T-helper 1 cell (primary cell): ENCODE data around the gene MYOZ3.
A peak's percentile ranks its signal among the peaks of the same experiment; 100 is the strongest.

Experiments used
- DNase-seq, 5 donors: peaks; one replicate each; pipeline ENCODE4 v3.0.0-alpha.2; 2012 to 2020

Gene MYOZ3

GRCh38 chr5:150660108-150660831 lies 781 bp upstream of the MYOZ3 start:
- no peak for DNase-seq

- DNase-seq = no peak
Measured at GRCh38 chr5:150661821-150662596, 958 bp downstream of the MYOZ3 start.

- DNase-seq = no peak
Measured at GRCh38 chr5:150662731-150663516, 1.9 kb downstream of the MYOZ3 start.

- no peak for DNase-seq
Measured at GRCh38 chr5:150663936-150664335, 2.9 kb downstream of the MYOZ3 start.

GRCh38 chr5:150665044-150665443 lies 4.0 kb downstream of the MYOZ3 start:
- DNase-seq = no peak

- DNase-seq = no peak
Measured at GRCh38 chr5:150670275-150670947, 9.4 kb downstream of the MYOZ3 start.

GRCh38 chr5:150670948-150671310 lies 9.9 kb downstream of the MYOZ3 start:
- DNase-seq = no peak

GRCh38 chr5:150671509-150672236 lies 10.6 kb downstream of the MYOZ3 start:
- no peak for DNase-seq

- DNase-seq = peak in 2 of 5 donors; percentile 3 to 18
Measured at GRCh38 chr5:150672237-150672883, 11.3 kb downstream of the MYOZ3 start.

- no peak for DNase-seq
Measured at GRCh38 chr5:150672884-150673275, 11.8 kb downstream of the MYOZ3 start.

- DNase-seq = no peak
Measured at GRCh38 chr5:150674341-150674821, 13.3 kb downstream of the MYOZ3 start.

GRCh38 chr5:150675069-150675468 lies 14.0 kb downstream of the MYOZ3 start:
- DNase-seq = no peak

GRCh38 chr5:150676578-150676977 lies 15.5 kb downstream of the MYOZ3 start:
- no peak for DNase-seq

GRCh38 chr5:150689120-150689519 lies 28.1 kb downstream of the MYOZ3 start:
- no peak for DNase-seq

- no peak for DNase-seq
Measured at GRCh38 chr5:150690760-150691159, 29.7 kb downstream of the MYOZ3 start.

GRCh38 chr5:150692276-150692675 lies 31.2 kb downstream of the MYOZ3 start:
- DNase-seq = no peak

- DNase-seq = no peak
Measured at GRCh38 chr5:150694612-150695011, 33.6 kb downstream of the MYOZ3 start.

- DNase-seq = no peak
Measured at GRCh38 chr5:150700246-150700593, 39.2 kb downstream of the MYOZ3 start.

- DNase-seq = peak; percentile 80 to 92 (median 88)
Measured at GRCh38 chr5:150700594-150701377, 39.7 kb downstream of the MYOZ3 start, which contains the start of gene RBM22. Gene RBM22, minus strand, starts transcription at chr5:150701062. Its CDS starts 77 bp downstream, at chr5:150700985.

GRCh38 chr5:150703762-150704161 lies 42.7 kb downstream of the MYOZ3 start:
- no peak for DNase-seq
